Measurements from ENCODE around the gene TMEM132C.
"Not testable (repeated sequence)": the region's sequence is repeated elsewhere in the genome, so short reads cannot be mapped to it uniquely, and the experiment has no call there.

- TF ChIP-seq CTCF, EP300 (IDR thresholded peaks at IDR 0.05): not testable (repeated sequence)
Observed at GRCh38 chr12:128604219-128604618, 337.2 kb downstream of the TMEM132C start.

Data from sigmoid colon (tissue), 4 donors.